Smooth muscle cell (in vitro differentiated cells): ENCODE results near the gene ANAPC15. TPM values are rescaled to one million over a fixed set of nuclear protein-coding genes. Genes with fewer than 3 reads are reported as not detected.

Experiments
- DNase-seq: peaks from one replicate; lab custom pipeline; 2025; ENCODE audit not compliant: unreplicated experiment; lab: John Stamatoyannopoulos, UW
- H2AFZ ChIP-seq: fragments of 200-600 bp; sonication (generic); 2 replicates; pipeline ENCODE4 v1.6.0; 2016; ENCODE audit warnings: antibody characterized with exemption, low read depth, mild to moderate bottlenecking
- H3F3A ChIP-seq: fragments of 200-600 bp; sonication (generic); 2 replicates; pipeline ENCODE4 v1.6.0; 2017; ENCODE audit warnings: antibody characterized with exemption, low read depth
- H3K27ac ChIP-seq: fragments of 200-600 bp; sonication (generic); 2 replicates; pipeline ENCODE4 v1.5.1; 2016; ENCODE audit warnings: low read depth, mild to moderate bottlenecking
- H3K27me3 ChIP-seq: fragments of 200-600 bp; sonication (generic); 2 replicates; pipeline ENCODE4 v1.6.1; 2016; ENCODE audit warnings: low read depth, mild to moderate bottlenecking
- H3K36me3 ChIP-seq: fragments of 200-600 bp; sonication (generic); 2 replicates; pipeline ENCODE4 v1.5.1; 2016; ENCODE audit warnings: low read depth
- H3K4me1 ChIP-seq: fragments of 200-600 bp; sonication (generic); 2 replicates; pipeline ENCODE4 v1.5.1; 2016; ENCODE audit warnings: low read depth
- H3K4me2 ChIP-seq: fragments of 200-600 bp; sonication (generic); 2 replicates; pipeline ENCODE4 v1.6.0; 2016; ENCODE audit warnings: mild to moderate bottlenecking
- H3K4me3 ChIP-seq: fragments of 200-600 bp; sonication (generic); 2 replicates; pipeline ENCODE4 v1.5.1; 2016; ENCODE audit warnings: mild to moderate bottlenecking
- H3K79me2 ChIP-seq: fragments of 200-600 bp; sonication (generic); 2 replicates; pipeline ENCODE4 v1.6.0; 2016; ENCODE audit warnings: low read depth, mild to moderate bottlenecking
- H3K9ac ChIP-seq: fragments of 200-600 bp; sonication (generic); 2 replicates; pipeline ENCODE4 v1.6.0; 2016; ENCODE audit warnings: low read depth
- H3K9me3 ChIP-seq: fragments of 200-600 bp; sonication (generic); replicated peaks from 2 replicates; pipeline ENCODE4 v1.5.1; 2016; ENCODE audit warnings: low read depth
- H4K20me1 ChIP-seq: fragments of 200-600 bp; sonication (generic); 2 replicates; pipeline ENCODE4 v1.6.0; 2016; ENCODE audit warnings: low read depth
- CTCF ChIP-seq: fragments of 200-600 bp; sonication (generic); IDR thresholded peaks from 2 replicates; pipeline ENCODE4 v1.5.1; 2017; ENCODE audit warnings: borderline replicate concordance, mild to moderate bottlenecking, antibody characterized with exemption; ENCODE audit not compliant: insufficient read depth, poor library complexity, severe bottlenecking
- WGBS: methylation state at CpG from one replicate; pipeline ENCODE4 v1.1.7; 2016; ENCODE audit warnings: low lambda C conversion rate; 5-methylcytosine and 5-hydroxymethylcytosine counted together
- polyA plus RNA-seq: library from polyadenylated mRNA; unstranded; fragments of >200 nt; fragmentation: Nextera tagmentation; extraction: Ambion mirVana; gene quantifications from 2 replicates; pipeline ENCODE4 v1.2.1, GENCODE V29; 2016
- total RNA-seq: library from RNA; depleted of rRNA; stranded (reverse); fragments of >200 nt; gene quantifications from 2 replicates; pipeline ENCODE4 v1.2.3, GENCODE V29; 2014

The ANAPC15 gene
- total and polyA plus RNA-seq, 2 experiments from 2014 or later = 12.2 to 51.9 TPM

GRCh38 chr11:72075756-72076155, 36.7 kb downstream of the ANAPC15 start:
- H3F3A ChIP-seq = peaks cover 38% of the 10 kb centered on the region
- WGBS = 23% methylated on average over 4 of the region's 4 CpGs
- H3K36me3 ChIP-seq = no peaks in the 10 kb centered on the region
- H3K4me3 ChIP-seq = no peak overlapping the region
- peaks cover 44% of the 10 kb centered on the region for H3K4me1 ChIP-seq
- no peaks in the 10 kb centered on the region for H3K9me3 ChIP-seq
- H3K27ac ChIP-seq = peak overlapping the region; percentile 81
- no peak for DNase-seq
- no peaks in the 10 kb centered on the region for H3K27me3 ChIP-seq
- no peak overlapping the region for H2AFZ ChIP-seq
- TF ChIP-seq CTCF = no peak
- peak overlapping the region; percentile 44 for H3K9ac ChIP-seq
- peak overlapping the region; percentile 68 for H3K4me2 ChIP-seq
- H4K20me1 ChIP-seq = no peaks in the 10 kb centered on the region
- peaks cover 71% of the 10 kb centered on the region for H3K79me2 ChIP-seq

GRCh38 chr11:72075109-72075508, 37.4 kb downstream of the ANAPC15 start:
- H3K79me2 ChIP-seq = peaks cover 73% of the 10 kb centered on the region
- no peak for DNase-seq
- WGBS = 89% methylated on average over 1 of the region's 1 CpG
- H3K4me1 ChIP-seq = peaks cover 48% of the 10 kb centered on the region
- H3F3A ChIP-seq = peaks cover 39% of the 10 kb centered on the region
- H3K4me3 ChIP-seq = no peak overlapping the region
- no peak overlapping the region for H2AFZ ChIP-seq
- no peaks in the 10 kb centered on the region for H3K9me3 ChIP-seq
- no peaks in the 10 kb centered on the region for H3K36me3 ChIP-seq
- H3K4me2 ChIP-seq = peak overlapping the region; percentile 68
- H4K20me1 ChIP-seq = no peaks in the 10 kb centered on the region
- peak overlapping the region; percentile 81 for H3K27ac ChIP-seq
- H3K9ac ChIP-seq = peak overlapping the region; percentile 44
- TF ChIP-seq CTCF = peak; percentile 8
- H3K27me3 ChIP-seq = no peaks in the 10 kb centered on the region

GRCh38 chr11:72072348-72072747, 40.1 kb downstream of the ANAPC15 start:
- no peak overlapping the region for H2AFZ ChIP-seq

More at GRCh38 chr11:72072348-72072747, 40.1 kb downstream of the ANAPC15 start:
- TF ChIP-seq CTCF = no peak
- H3K4me2 ChIP-seq = peak overlapping the region; percentile 76
- DNase-seq = no peak
- peak overlapping the region; percentile 99 for H3K27ac ChIP-seq
- peak overlapping the region; percentile 53 for H3K9ac ChIP-seq
- H3K36me3 ChIP-seq = no peaks in the 10 kb centered on the region
- H3K79me2 ChIP-seq = peaks cover 65% of the 10 kb centered on the region
- H3K27me3 ChIP-seq = no peaks in the 10 kb centered on the region
- no peak overlapping the region for H3K4me3 ChIP-seq
- 25% methylated on average over 3 of the region's 3 CpGs for WGBS
- no peaks in the 10 kb centered on the region for H3K9me3 ChIP-seq
- H4K20me1 ChIP-seq = no peaks in the 10 kb centered on the region
- H3F3A ChIP-seq = peaks cover 42% of the 10 kb centered on the region
- H3K4me1 ChIP-seq = peaks cover 60% of the 10 kb centered on the region
